Thymus (tissue), 11 donors: ENCODE measurements around the gene FNDC8. TPM values are rescaled to one million over a fixed set of nuclear protein-coding genes. Genes with fewer than 3 reads are reported as not detected.
A peak's percentile ranks its signal among the peaks of the same experiment; 100 is the strongest.
"Not testable (repeated sequence)": the region's sequence is repeated elsewhere in the genome, so short reads cannot be mapped to it uniquely, and the experiment has no call there.

Experiments used
- DNase-seq, 9 donors: peaks; one replicate each; pipeline ENCODE4 v3.0.0-alpha.2; 2013; ENCODE audit warnings: low spot score in 9 of 9, low read depth in 6 of 9, missing footprints in 1 of 9
- H3K27ac ChIP-seq, 2 donors: one replicate each; pipeline ENCODE4 v1.5.1; 2013; ENCODE audit warnings: control low read depth in 1 of 2, low read depth in 1 of 2, low read length in 1 of 2, mild to moderate bottlenecking in 1 of 2, moderate library complexity in 1 of 2
- H3K27me3 ChIP-seq, 2 donors: one replicate each; pipeline ENCODE4 v1.5.1; 2013; ENCODE audit warnings: low read length in 1 of 2; ENCODE audit not compliant: control insufficient read depth in 2 of 2, insufficient read depth in 1 of 2
- H3K36me3 ChIP-seq, 2 donors: one replicate each; pipeline ENCODE4 v1.5.1; 2013; ENCODE audit warnings: low read length in 1 of 2, mild to moderate bottlenecking in 1 of 2, moderate library complexity in 1 of 2; ENCODE audit not compliant: control insufficient read depth in 2 of 2, insufficient read depth in 2 of 2
- H3K4me1 ChIP-seq, 2 donors: one replicate each; pipeline ENCODE4 v1.5.1; 2013; ENCODE audit warnings: low read length in 2 of 2; ENCODE audit not compliant: control insufficient read depth in 2 of 2, insufficient read depth in 2 of 2
- H3K4me3 ChIP-seq, 2 donors: one replicate each; pipeline ENCODE4 v1.5.1; 2013; ENCODE audit warnings: low read length in 2 of 2, control low read depth in 1 of 2, mild to moderate bottlenecking in 1 of 2
- H3K9me3 ChIP-seq, 2 donors: one replicate each; pipeline ENCODE4 v1.5.1; 2013; ENCODE audit warnings: low read length in 1 of 2, mild to moderate bottlenecking in 1 of 2; ENCODE audit not compliant: control insufficient read depth in 2 of 2, insufficient read depth in 1 of 2
- WGBS: extraction: QIAGEN DNeasy Blood & Tissue Kit; methylation state at CpG from one replicate; pipeline ENCODE4 v1.1.7; 2013; 5-methylcytosine and 5-hydroxymethylcytosine counted together
- polyA plus RNA-seq: library from polyadenylated mRNA; stranded (reverse); fragments of 200-250 nt; gene quantifications from one replicate; pipeline ENCODE4 v1.2.3, GENCODE V29; 2013
- total RNA-seq: library from RNA; stranded (reverse); fragments of 120-200 nt; gene quantifications from one replicate; pipeline ENCODE4 v1.2.4, GENCODE V29; 2013
- donor health status: healthy.

Gene FNDC8
- total and polyA plus RNA-seq, 2 donors = 0.02 TPM; not detected in 1

- H3K27me3 ChIP-seq = no peaks in the 10 kb centered on the region
- DNase-seq = no peak
- no peaks in the 10 kb centered on the region for H3K4me1 ChIP-seq
- H3K36me3 ChIP-seq = peaks cover 40 to 44% of the 10 kb centered on the region in 2 donors
- no peak overlapping the region for H3K4me3 ChIP-seq
- no peak overlapping the region for H3K27ac ChIP-seq
- H3K9me3 ChIP-seq = peaks cover 0 to 2% of the 10 kb centered on the region in 2 donors
- WGBS = 99% methylated on average over 5 of the region's 5 CpGs
These were observed 16.5 kb upstream of the FNDC8 start for GRCh38 chr17:35104844-35105450.

DNA sequence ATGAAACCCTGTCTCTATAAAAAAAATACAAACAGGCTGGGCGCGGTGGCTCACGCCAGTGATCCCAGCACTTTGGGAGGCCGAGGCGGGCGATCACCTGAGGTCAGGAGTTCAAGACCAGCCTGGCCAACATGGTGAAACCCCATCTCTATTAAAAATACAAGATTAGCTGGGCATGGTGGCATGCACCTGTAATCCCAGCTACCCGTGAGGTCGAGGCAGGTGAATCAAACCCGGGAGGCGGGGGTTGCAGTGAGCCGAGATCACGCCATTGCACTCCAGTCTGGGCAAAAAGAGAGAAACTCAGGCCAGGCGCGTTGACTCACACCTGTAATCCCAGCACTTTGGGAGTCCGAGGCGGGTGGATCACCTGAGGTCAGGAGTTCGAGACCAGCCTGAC, 10.6 kb upstream of the FNDC8 start:
- H3K4me3 ChIP-seq, DNase-seq, H3K9me3 ChIP-seq, H3K4me1 ChIP-seq, H3K27me3 ChIP-seq, H3K27ac ChIP-seq: not testable (repeated sequence)
- H3K36me3 ChIP-seq = peaks cover 9 to 14% of the 10 kb centered on the region in 2 donors
- WGBS = 98% methylated on average over 17 of the region's 17 CpGs

DNA sequence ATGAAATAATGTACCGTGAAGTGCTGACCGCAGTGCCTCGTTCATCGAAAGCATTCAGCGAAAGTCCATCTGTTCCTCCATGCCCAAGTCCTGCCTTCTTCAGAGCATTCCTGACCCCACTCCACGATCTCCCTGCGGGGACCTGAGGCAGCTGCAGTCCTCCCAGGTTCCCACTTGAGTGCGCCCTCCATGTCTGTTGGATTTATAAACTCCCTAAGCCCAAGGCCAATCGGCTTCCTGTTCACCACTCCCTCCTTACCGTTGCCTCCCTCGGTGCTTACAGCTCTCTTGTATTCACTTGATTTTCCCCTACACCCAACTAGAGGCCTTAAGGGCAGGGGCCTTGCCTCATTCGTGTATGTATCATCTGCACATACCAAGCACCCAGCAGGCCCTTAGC, 4.6 kb upstream of the FNDC8 start:
- Histone ChIP-seq H3K9me3 (no peaks in the 10 kb centered on the region), H3K4me3 (no peak overlapping the region), H3K27ac (no peak overlapping the region), H3K27me3 (no peaks in the 10 kb centered on the region), H3K4me1 (peaks cover 14 to 16% of the 10 kb centered on the region in 2 donors), H3K36me3 (peaks cover 0 to 8% of the 10 kb centered on the region in 2 donors)
- WGBS = 98% methylated on average over 12 of the region's 12 CpGs
- no peak for DNase-seq

- H3K27ac ChIP-seq = no peak overlapping the region
- peaks cover 0 to 8% of the 10 kb centered on the region in 2 donors for H3K36me3 ChIP-seq
- H3K9me3 ChIP-seq = no peaks in the 10 kb centered on the region
- no peak for DNase-seq
- peaks cover 14 to 16% of the 10 kb centered on the region in 2 donors for H3K4me1 ChIP-seq
- H3K4me3 ChIP-seq = no peak overlapping the region
- H3K27me3 ChIP-seq = no peaks in the 10 kb centered on the region
These were observed 3.4 kb upstream of the FNDC8 start for GRCh38 chr17:35117984-35118383.

- Histone ChIP-seq H3K9me3 (no peaks in the 10 kb centered on the region), H3K4me3 (peak within 1 kb of the TSS; percentile 91 to 97), H3K36me3 (peaks cover 0 to 8% of the 10 kb centered on the region in 2 donors), H3K27me3 (no peaks in the 10 kb centered on the region), H3K27ac (peak within 1 kb of the TSS; percentile 53 to 82), H3K4me1 (peaks cover 14 to 16% of the 10 kb centered on the region in 2 donors)
- DNase-seq = peak; percentile 51 to 90 (median 77)
- under 1% methylated on average over 72 of the region's 72 CpGs for WGBS
These were observed 1.8 kb upstream of the FNDC8 start, which contains the start of gene RAD51D for GRCh38 chr17:35119370-35120165. RAD51D (minus strand) TSS chr17:35119860; CDS start chr17:35119613, 247 bp downstream.

DNA sequence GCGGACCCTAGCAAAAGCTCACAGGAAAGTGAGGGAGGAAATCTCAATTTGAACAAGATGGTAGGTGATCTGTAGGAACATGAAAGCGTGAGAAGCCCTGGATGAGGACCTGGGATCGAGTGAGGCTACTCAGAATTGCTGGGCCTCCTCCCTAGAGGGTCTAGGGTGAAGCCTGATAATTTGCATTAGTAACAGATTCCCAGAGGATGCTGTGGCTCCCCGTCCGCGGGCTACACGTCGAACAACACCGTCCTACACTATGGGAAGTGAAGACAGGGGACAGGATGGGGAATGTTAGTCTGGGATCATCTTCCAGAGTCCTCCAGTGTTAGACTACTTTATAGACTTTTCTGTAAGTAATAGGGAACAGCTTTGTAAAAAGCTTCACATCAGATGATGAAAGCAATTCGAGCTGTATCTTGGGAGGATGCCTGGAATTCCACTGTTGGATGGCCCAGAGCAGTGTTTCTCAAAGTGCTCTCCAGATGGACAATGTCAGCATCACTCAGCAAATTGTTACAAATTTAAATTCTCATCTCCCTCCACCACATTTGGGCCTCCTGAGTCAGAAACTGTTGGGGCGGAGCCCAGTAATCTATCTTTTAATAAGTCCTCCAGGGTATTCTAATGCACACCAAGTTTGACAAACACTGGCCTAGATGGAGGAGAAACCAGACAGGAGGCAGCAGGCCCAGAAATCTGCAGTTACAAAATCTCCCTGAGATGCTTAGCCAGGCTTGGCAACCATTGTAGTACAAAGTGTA, 6.5 kb downstream of the FNDC8 start:
- H3K36me3 ChIP-seq = peaks cover 21 to 23% of the 10 kb centered on the region in 2 donors
- no peak overlapping the region for H3K27ac ChIP-seq
- no peaks in the 10 kb centered on the region for H3K9me3 ChIP-seq
- no peak overlapping the region for H3K4me3 ChIP-seq
- no peaks in the 10 kb centered on the region for H3K27me3 ChIP-seq
- DNase-seq = no peak
- no peaks in the 10 kb centered on the region for H3K4me1 ChIP-seq
- WGBS = 97% methylated on average over 11 of the region's 11 CpGs

- 95% methylated on average over 11 of the region's 11 CpGs for WGBS
- Histone ChIP-seq H3K36me3 (peaks cover 36 to 37% of the 10 kb centered on the region in 2 donors), H3K27ac (no peak overlapping the region), H3K4me3 (no peak overlapping the region), H3K9me3 (no peaks in the 10 kb centered on the region), H3K27me3 (no peaks in the 10 kb centered on the region), H3K4me1 (no peaks in the 10 kb centered on the region)
- DNase-seq = no peak
These were observed 7.9 kb downstream of the FNDC8 start for GRCh38 chr17:35129154-35129972.

DNA sequence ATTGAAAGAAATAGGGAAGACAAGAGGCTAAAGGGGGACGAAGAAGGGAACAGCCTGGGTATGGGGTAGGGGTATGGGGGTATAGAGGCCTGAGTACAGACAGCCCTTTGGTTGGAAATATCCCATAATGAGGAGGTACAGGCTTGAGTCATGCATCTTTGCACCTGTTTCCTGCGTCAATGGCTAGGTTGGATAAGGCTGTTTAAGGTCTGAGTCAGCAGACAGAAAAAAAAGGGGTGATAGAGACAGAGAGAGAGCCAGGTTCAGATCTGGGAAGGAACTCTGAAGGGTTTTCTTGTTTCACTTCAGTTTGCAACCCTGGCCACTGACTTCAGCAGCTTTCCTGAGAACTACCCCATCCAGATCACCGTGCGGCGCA, 8.5 kb downstream of the FNDC8 start:
- H3K36me3 ChIP-seq = peaks cover 37 to 43% of the 10 kb centered on the region in 2 donors
- no peak overlapping the region for H3K27ac ChIP-seq
- no peak for DNase-seq
- no peaks in the 10 kb centered on the region for H3K9me3 ChIP-seq
- no peaks in the 10 kb centered on the region for H3K27me3 ChIP-seq
- WGBS = 93% methylated on average over 5 of the region's 5 CpGs
- H3K4me3 ChIP-seq = no peak overlapping the region
- no peaks in the 10 kb centered on the region for H3K4me1 ChIP-seq
